CD4-positive, alpha-beta T cell treated with Interleukin-6 at 100 ng/mL for 8 hours (primary cell): ENCODE measurements around the gene FTHL17.

Source experiments
- DNase-seq: peaks from one replicate; pipeline ENCODE4 v3.0.0-alpha.2; 2020; ENCODE audit warnings: mixed read lengths, low spot score

Gene FTHL17

DNA sequence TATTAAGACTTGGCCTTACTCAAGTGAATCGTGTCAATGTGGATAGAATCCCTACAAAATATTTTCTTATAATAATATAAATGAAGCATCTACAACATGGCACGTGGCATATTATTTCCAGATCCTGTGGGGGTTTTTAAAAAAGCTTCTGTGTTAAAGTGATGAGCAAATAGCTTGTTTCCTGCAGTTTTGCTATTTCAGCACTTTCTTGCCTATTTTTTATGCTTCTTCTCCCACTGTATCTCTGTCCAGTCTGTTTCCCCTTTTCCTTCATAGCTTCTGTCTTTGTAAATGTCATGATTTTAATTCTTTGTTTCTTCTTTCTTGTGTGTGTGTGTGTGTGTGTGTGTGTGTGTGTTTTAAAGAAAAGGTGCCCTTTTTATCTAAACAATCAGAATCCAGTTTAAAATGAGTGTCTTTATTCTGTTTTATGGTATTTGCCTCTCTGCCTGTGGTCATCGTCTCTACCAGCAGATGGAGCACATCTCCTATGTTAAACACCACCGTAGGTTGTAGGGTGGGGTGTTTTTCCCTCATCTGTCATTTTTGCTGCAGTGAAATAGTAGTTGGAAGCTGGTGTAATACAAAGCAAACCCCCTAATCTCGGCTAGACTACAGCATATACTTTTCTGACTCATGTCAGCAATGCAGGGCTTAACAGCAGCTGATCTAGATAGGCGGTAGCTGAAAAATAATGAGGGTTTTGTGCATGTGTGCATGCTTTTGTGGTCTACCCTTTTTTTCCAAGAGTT lies 33.1 kb downstream of the FTHL17 start:
- no peak for DNase-seq

DNA sequence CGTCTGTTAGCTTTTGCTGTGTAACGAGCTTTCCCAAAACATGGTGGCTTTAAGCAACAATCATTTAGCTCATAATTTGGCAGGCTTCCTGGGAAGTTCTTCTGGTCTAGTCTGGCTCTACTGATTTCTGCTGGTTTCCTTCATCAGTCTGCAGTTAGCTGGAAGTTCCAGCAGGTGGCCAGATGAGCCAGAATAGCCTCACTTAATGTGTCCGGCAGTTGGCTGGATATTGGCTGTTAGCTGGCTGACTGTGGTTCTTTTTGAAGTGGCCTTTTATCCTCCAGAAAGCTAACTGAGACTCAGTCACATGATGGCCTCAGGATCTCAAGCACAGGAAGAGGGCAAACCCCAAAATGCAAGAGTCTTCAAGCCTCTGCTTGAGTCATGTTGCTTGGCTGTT lies 34.9 kb downstream of the FTHL17 start:
- no peak for DNase-seq

DNA sequence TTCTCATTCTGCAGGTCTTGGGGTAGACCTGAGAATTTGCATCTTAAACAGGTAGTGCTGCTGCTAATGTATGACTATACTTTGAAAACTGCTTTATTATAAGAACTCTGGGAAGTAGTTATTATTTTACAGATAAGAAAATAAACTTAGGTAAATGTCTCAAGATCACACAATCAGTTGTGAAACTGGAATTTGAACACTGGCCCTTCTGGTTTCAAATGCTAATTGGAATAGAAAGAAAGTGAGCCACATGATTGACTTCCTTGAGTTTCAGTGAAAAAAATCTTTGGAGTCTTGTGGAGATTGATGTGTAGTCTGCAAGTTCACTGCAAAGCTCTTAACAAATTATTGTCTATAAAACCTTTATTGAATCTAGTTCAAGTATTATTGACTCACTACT lies 44.5 kb downstream of the FTHL17 start:
- no peak for DNase-seq

DNA sequence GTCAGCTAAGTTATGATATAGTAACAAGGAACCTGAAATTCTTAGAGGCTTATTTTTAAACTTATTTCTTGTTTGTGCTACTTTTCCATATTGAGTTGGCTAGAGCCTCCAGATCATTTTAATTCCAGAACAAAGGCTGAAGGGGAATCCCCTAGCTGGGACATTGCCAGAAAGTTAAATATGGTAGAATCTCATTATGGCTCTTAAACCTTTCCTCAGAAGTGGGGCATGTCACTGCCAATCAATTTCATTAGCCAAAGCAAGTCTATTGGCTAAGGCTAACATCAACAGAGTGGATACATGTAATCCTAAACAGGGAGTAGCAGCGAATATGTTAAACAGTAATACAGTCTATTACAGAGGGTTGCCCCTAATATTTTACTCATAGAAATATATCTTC lies 47.0 kb downstream of the FTHL17 start:
- DNase-seq = no peak

DNA sequence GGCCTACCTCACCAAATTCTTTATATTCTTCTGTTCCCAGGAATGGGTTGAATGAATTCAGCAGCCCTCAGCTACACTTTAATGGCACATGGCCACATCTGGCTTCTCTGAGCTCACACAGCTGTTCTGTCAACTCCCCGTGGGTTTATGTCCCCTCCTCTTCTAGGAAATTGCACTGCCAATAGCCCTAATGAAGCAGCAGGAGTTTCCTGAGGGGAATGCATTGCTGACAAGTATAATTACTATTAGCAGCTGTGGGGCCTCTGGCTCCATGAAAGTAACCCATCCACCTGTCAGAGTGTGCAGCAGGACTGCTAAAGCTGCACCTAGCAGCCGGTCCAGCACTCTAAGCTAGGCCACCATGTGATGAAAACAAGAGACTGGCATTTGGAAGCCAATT lies 50.3 kb downstream of the FTHL17 start:
- no peak for DNase-seq
